HepG2 (cell line): Measurements from ENCODE around the gene RABEP1. TPM values are rescaled to one million over a fixed set of nuclear protein-coding genes. Genes with fewer than 3 reads are reported as not detected.

Experiments used
- ARID4A ChIP-seq: sonication (generic); formaldehyde crosslinking; IDR thresholded peaks from 2 replicates; pipeline ENCODE4 v1.5.0; 2020; ENCODE audit warnings: mild to moderate bottlenecking, missing genetic modification reagents, borderline replicate concordance
- FOXM1 ChIP-seq: sonication (generic); formaldehyde crosslinking; IDR thresholded peaks from 2 replicates; pipeline ENCODE4 v1.5.0; 2020; ENCODE audit warnings: missing genetic modification reagents
- HMGXB4 ChIP-seq, 2 experiments: sonication (generic) in 1 of 2; formaldehyde crosslinking in 1 of 2; IDR thresholded peaks; 2 replicates each; pipeline versions ENCODE4 v1.4.0 to v1.6.1; 2018 to 2020; ENCODE audit warnings: missing genetic modification reagents in 2 of 2, borderline replicate concordance in 1 of 2, low read depth in 1 of 2, mild to moderate bottlenecking in 1 of 2, missing biosample characterization in 1 of 2
- MAF1 ChIP-seq: sonication (generic); formaldehyde crosslinking; IDR thresholded peaks from 2 replicates; pipeline ENCODE4 v1.5.0; 2020; ENCODE audit warnings: missing genetic modification reagents, borderline replicate concordance
- MBNL3 ChIP-seq: fragments of 250-450 bp; sonication (Bioruptor Pico); conservative IDR thresholded peaks from 2 replicates; pipeline ENCODE4 v1.8.0; 2022; ENCODE audit warnings: mild to moderate bottlenecking, inconsistent platforms
- NCOA5 ChIP-seq: sonication (generic); formaldehyde crosslinking; IDR thresholded peaks from 2 replicates; pipeline ENCODE4 v1.4.0; 2020; ENCODE audit warnings: missing genetic modification reagents
- RARG ChIP-seq: sonication (generic); formaldehyde crosslinking; IDR thresholded peaks from 2 replicates; pipeline ENCODE4 v1.4.0; 2020; ENCODE audit warnings: low read depth, mild to moderate bottlenecking, missing genetic modification reagents
- RBAK ChIP-seq: sonication (generic); formaldehyde crosslinking; IDR thresholded peaks from 2 replicates; pipeline ENCODE4 v1.5.1; 2020; ENCODE audit warnings: mild to moderate bottlenecking, missing genetic modification reagents
- RFXAP ChIP-seq: sonication (generic); formaldehyde crosslinking; IDR thresholded peaks from 2 replicates; pipeline ENCODE4 v1.4.0; 2020; ENCODE audit warnings: missing genetic modification reagents, borderline replicate concordance
- ZBED4 ChIP-seq: sonication (generic); formaldehyde crosslinking; IDR thresholded peaks from 2 replicates; pipeline ENCODE4 v1.4.0; 2020; ENCODE audit warnings: missing genetic modification reagents, borderline replicate concordance
- ZBTB26 ChIP-seq: IDR thresholded peaks from 2 replicates; pipeline ENCODE4 v1.6.1; 2016; ENCODE audit warnings: missing compliant biosample characterization, missing genetic modification reagents, borderline replicate concordance
- ZC3H4 ChIP-seq: sonication (generic); formaldehyde crosslinking; IDR thresholded peaks from 2 replicates; pipeline ENCODE4 v1.4.0; 2020; ENCODE audit warnings: missing genetic modification reagents, borderline replicate concordance
- ZNF280B ChIP-seq: sonication (generic); formaldehyde crosslinking; IDR thresholded peaks from 2 replicates; pipeline ENCODE4 v1.5.0; 2020; ENCODE audit warnings: missing genetic modification reagents, mild to moderate bottlenecking, borderline replicate concordance
- ZNF543 ChIP-seq: sonication (generic); formaldehyde crosslinking; IDR thresholded peaks from 2 replicates; pipeline ENCODE4 v1.4.0; 2020; ENCODE audit warnings: mild to moderate bottlenecking, missing genetic modification reagents
- polyA plus RNA-seq, 8 experiments: library from polyadenylated mRNA; depleted of rRNA in 3 of 8; stranded (reverse) in 7 of 8; unstranded in 1 of 8; fragments of >200 nt; fragmentation: Illumina TruSeq in 4 of 8; extraction: Trizol in 4 of 8; gene quantifications; 2 replicates each; pipeline versions ENCODE4 v1.2.1 to v1.2.3, GENCODE V29; 2011 to 2016; ENCODE audit warnings: low read depth in 4 of 8, missing spikeins in 1 of 8, mixed read lengths in 1 of 8; ENCODE audit not compliant: insufficient read depth in 1 of 8
- total RNA-seq, 5 experiments: library from RNA; depleted of rRNA; stranded (reverse); fragments of >200 nt; fragmentation: Illumina TruSeq; extraction: Trizol; gene quantifications; 2 replicates each; pipeline ENCODE4 v1.2.3, GENCODE V29; 2016; ENCODE audit warnings: low read depth in 1 of 5

Gene RABEP1
- total and polyA plus RNA-seq, 2 of the 13 experiments (the other 11 are each of a cell fraction or from before 2014, with no cell fraction given), result 13.7 to 41.5 TPM

DNA sequence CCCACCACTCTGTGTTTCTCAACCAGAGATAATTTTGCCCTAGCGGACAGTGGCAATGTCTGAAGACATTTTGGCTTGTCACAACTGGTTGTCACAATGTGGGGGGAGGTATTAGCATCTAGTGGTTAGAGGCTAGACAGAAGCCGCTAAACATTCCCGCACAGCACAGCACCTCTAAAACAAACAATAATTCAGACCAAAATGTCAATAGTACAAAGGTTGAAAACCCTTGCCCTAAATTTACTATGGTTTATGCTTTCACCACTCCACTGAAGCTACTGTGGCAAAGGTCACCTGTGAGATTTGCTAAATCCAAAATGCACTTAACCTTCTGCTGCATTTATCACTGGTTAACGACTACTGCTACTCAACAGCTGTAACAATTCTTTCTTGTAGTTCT lies 123.3 kb downstream of the RABEP1 start (continued):
- TF ChIP-seq ZBED4 (CRISPR knock-in tag), result no peak
- TF ChIP-seq MAF1, result no peak
- TF ChIP-seq ZBTB26, result no peak
- no peak for TF ChIP-seq ZC3H4 (CRISPR knock-in tag)
- no peak for TF ChIP-seq RBAK
- TF ChIP-seq ZNF280B (CRISPR knock-in tag), result no peak
- TF ChIP-seq RARG (CRISPR knock-in tag), result no peak
- no peak for TF ChIP-seq RFXAP
- TF ChIP-seq ARID4A (CRISPR knock-in tag), result peak; percentile 71; the same call in 1 of the 2 replicates
- TF ChIP-seq HMGXB4 (CRISPR knock-in tag; IDR thresholded peaks at IDR 0.05; ENCODE audit: borderline replicate concordance in 1 of 2, low read depth in 1 of 2), result peak in 1 of 2 experiments; percentile 41; a peak in 1 of 4 replicates
- no peak for TF ChIP-seq ZNF543 (CRISPR knock-in tag)
- TF ChIP-seq MBNL3 (CRISPR knock-in tag), result no peak
- no peak for TF ChIP-seq NCOA5 (CRISPR knock-in tag)
- no peak for TF ChIP-seq FOXM1 (CRISPR knock-in tag)
